ENCODE data around the gene CSF1R. TPM values are rescaled to one million over a fixed set of nuclear protein-coding genes. Genes with fewer than 3 reads are reported as not detected.

The CSF1R gene
- total RNA-seq, 1 experiment from 2014 or later = not detected

- ChIA-PET CTCF (no interaction called here), POLR2A (ENCODE audit: low non-redundant PET) (no interaction called here)
- Histone ChIP-seq H3K36me3 (ENCODE audit: insufficient read depth, low read length, poor library complexity, severe bottlenecking) (peaks cover 11% of the 10 kb centered on the region), H3K9me3 (ENCODE audit: low read depth, low read length, poor library complexity, severe bottlenecking) (no peaks in the 10 kb centered on the region), H3K27me3 (replicated peaks; ENCODE audit: insufficient read depth, low read depth, low read length, poor library complexity) (no peaks in the 10 kb centered on the region), H3K27ac (ENCODE audit: low read depth, low read length, poor library complexity, severe bottlenecking) (no peak overlapping the region), H3K4me1 (ENCODE audit: insufficient read depth, low read length, poor library complexity, severe bottlenecking) (peaks cover 17% of the 10 kb centered on the region), H3K4me3 (ENCODE audit: low read depth, low read length, poor library complexity, severe bottlenecking) (no peak overlapping the region)
- DNase-seq (ENCODE audit: low spot score) = no peak
- TF ChIP-seq EZH2 (IDR thresholded peaks at IDR 0.05; ENCODE audit: borderline replicate concordance, low read depth, low read length, poor library complexity, severe bottlenecking) (no peak), CTCF (conservative IDR thresholded peaks at IDR 0.05; ENCODE audit: low read depth, low read length) (no peak)
- no TSS peak for BruUV-seq (replicated peaks)
- intact Hi-C loops (cut with micrococcal nuclease; ENCODE audit: unreplicated experiment) = no loop called here
Measured at GRCh38 chr5:150133581-150134197, 47.3 kb upstream of the CSF1R start.

GRCh38 chr5:150132740-150133139 lies 46.4 kb upstream of the CSF1R start:
- CTCF ChIA-PET = no interaction called here
- no TSS peak for BruUV-seq (replicated peaks)
- Histone ChIP-seq H3K36me3 (ENCODE audit: insufficient read depth, low read length, poor library complexity, severe bottlenecking) (peaks cover 11% of the 10 kb centered on the region), H3K27me3 (replicated peaks; ENCODE audit: insufficient read depth, low read depth, low read length, poor library complexity) (no peaks in the 10 kb centered on the region), H3K9me3 (ENCODE audit: low read depth, low read length, poor library complexity, severe bottlenecking) (no peaks in the 10 kb centered on the region), H3K4me3 (ENCODE audit: low read depth, low read length, poor library complexity, severe bottlenecking) (no peak overlapping the region), H3K27ac (ENCODE audit: low read depth, low read length, poor library complexity, severe bottlenecking) (no peak overlapping the region), H3K4me1 (ENCODE audit: insufficient read depth, low read length, poor library complexity, severe bottlenecking) (peaks cover 7% of the 10 kb centered on the region)
- TF ChIP-seq EZH2 (IDR thresholded peaks at IDR 0.05; ENCODE audit: borderline replicate concordance, low read depth, low read length, poor library complexity, severe bottlenecking) (no peak), CTCF (conservative IDR thresholded peaks at IDR 0.05; ENCODE audit: low read depth, low read length) (no peak)
- POLR2A ChIA-PET (ENCODE audit: low non-redundant PET) = no interaction called here
- intact Hi-C loops (cut with micrococcal nuclease; ENCODE audit: unreplicated experiment) = no loop called here
- no peak for DNase-seq (ENCODE audit: low spot score)

GRCh38 chr5:150131978-150132694 lies 45.8 kb upstream of the CSF1R start:
- ChIA-PET CTCF (no interaction called here), POLR2A (ENCODE audit: low non-redundant PET) (no interaction called here)
- no peak for TF ChIP-seq CTCF (conservative IDR thresholded peaks at IDR 0.05; ENCODE audit: low read depth, low read length)
- no peak for TF ChIP-seq EZH2 (IDR thresholded peaks at IDR 0.05; ENCODE audit: borderline replicate concordance, low read depth, low read length, poor library complexity, severe bottlenecking)
- BruUV-seq (replicated peaks) = no TSS peak
- Histone ChIP-seq H3K36me3 (ENCODE audit: insufficient read depth, low read length, poor library complexity, severe bottlenecking) (peaks cover 11% of the 10 kb centered on the region), H3K9me3 (ENCODE audit: low read depth, low read length, poor library complexity, severe bottlenecking) (no peaks in the 10 kb centered on the region), H3K4me1 (ENCODE audit: insufficient read depth, low read length, poor library complexity, severe bottlenecking) (peaks cover 1% of the 10 kb centered on the region), H3K4me3 (ENCODE audit: low read depth, low read length, poor library complexity, severe bottlenecking) (no peak overlapping the region), H3K27ac (ENCODE audit: low read depth, low read length, poor library complexity, severe bottlenecking) (no peak overlapping the region), H3K27me3 (replicated peaks; ENCODE audit: insufficient read depth, low read depth, low read length, poor library complexity) (no peaks in the 10 kb centered on the region)
- intact Hi-C loops (cut with micrococcal nuclease; ENCODE audit: unreplicated experiment) = loop anchor here (2.0 kb wide), 1 partner anchor 305 kb away; no protein-coding TSS in a partner anchor
- DNase-seq (ENCODE audit: low spot score) = no peak
